OCI-LY1 (cell line): ENCODE results near the gene SMCO3.

ENCODE experiments used
- H2AFZ ChIP-seq: fragments of 200-600 bp; sonication (generic), shearing (Covaris generic); 2 replicates; pipeline ENCODE4 v1.6.0; 2014; ENCODE audit warnings: antibody characterized with exemption, mild to moderate bottlenecking, low read length
- H3F3A ChIP-seq: fragments of 200-600 bp; sonication (generic), shearing (Covaris generic); 2 replicates; pipeline ENCODE4 v1.6.0; 2014; ENCODE audit warnings: mild to moderate bottlenecking, antibody characterized with exemption, low read length, moderate library complexity; ENCODE audit not compliant: insufficient read depth
- H3K27ac ChIP-seq: fragments of 200-600 bp; sonication (generic); 2 replicates; pipeline ENCODE4 v1.5.1; 2014; ENCODE audit warnings: low read length, mixed run types, mild to moderate bottlenecking, low read depth; ENCODE audit not compliant: poor library complexity, severe bottlenecking
- H3K27me3 ChIP-seq: fragments of 200-600 bp; sonication (generic); 2 replicates; pipeline ENCODE4 v1.6.0; 2014; ENCODE audit warnings: antibody characterized with exemption, mild to moderate bottlenecking, low read length, moderate library complexity; ENCODE audit not compliant: insufficient read depth
- H3K36me3 ChIP-seq: fragments of 200-600 bp; sonication (generic); 2 replicates; pipeline ENCODE4 v1.6.1; 2014; ENCODE audit warnings: mild to moderate bottlenecking, antibody characterized with exemption, low read length, moderate library complexity, mixed read lengths; ENCODE audit not compliant: insufficient read depth
- H3K4me1 ChIP-seq: fragments of 200-600 bp; sonication (generic); 2 replicates; pipeline ENCODE4 v1.5.1; 2014; ENCODE audit warnings: mild to moderate bottlenecking, low read length, moderate library complexity; ENCODE audit not compliant: insufficient read depth, severe bottlenecking
- H3K4me2 ChIP-seq: fragments of 200-600 bp; sonication (generic), shearing (Covaris generic); 2 replicates; pipeline ENCODE4 v1.6.1; 2014; ENCODE audit warnings: low read length
- H3K4me3 ChIP-seq: fragments of 200-600 bp; sonication (generic); 2 replicates; pipeline ENCODE4 v1.5.1; 2014; ENCODE audit warnings: low read length, low read depth, mild to moderate bottlenecking, mixed read lengths; ENCODE audit not compliant: poor library complexity, severe bottlenecking
- H3K79me2 ChIP-seq: fragments of 200-600 bp; shearing (Covaris generic); 2 replicates; pipeline ENCODE4 v1.6.1; 2016; ENCODE audit warnings: mixed run types, low read length, mixed read lengths; ENCODE audit not compliant: insufficient read depth
- H3K9ac ChIP-seq: fragments of 200-600 bp; sonication (generic), shearing (Covaris generic); 2 replicates; pipeline ENCODE4 v1.6.1; 2014; ENCODE audit warnings: mild to moderate bottlenecking, low read length, mixed read lengths
- H3K9me2 ChIP-seq: fragments of 200-600 bp; sonication (generic), shearing (Covaris generic); 2 replicates; pipeline ENCODE4 v1.6.1; 2014; ENCODE audit warnings: low read depth, mild to moderate bottlenecking, low read length, mixed read lengths
- H3K9me3 ChIP-seq: fragments of 200-600 bp; shearing (Covaris generic); 2 replicates; pipeline ENCODE4 v1.6.1; 2014; ENCODE audit warnings: low read length, mixed read lengths
- H4K20me1 ChIP-seq: fragments of 200-600 bp; sonication (generic), shearing (Covaris generic); 2 replicates; pipeline ENCODE4 v1.6.0; 2016; ENCODE audit warnings: mild to moderate bottlenecking, low read length; ENCODE audit not compliant: insufficient read depth
- CTCF ChIP-seq: fragments of 200-600 bp; sonication (generic), shearing (Covaris generic); IDR thresholded peaks from 2 replicates; pipeline ENCODE4 v1.5.1; 2017; ENCODE audit warnings: mild to moderate bottlenecking, antibody characterized with exemption, low read length, moderate library complexity, mixed read lengths
- EZH2 ChIP-seq: fragments of 200-600 bp; sonication (generic), shearing (Covaris generic); IDR thresholded peaks from 2 replicates; pipeline ENCODE4 v1.8.0; 2017; ENCODE audit warnings: borderline replicate concordance, mixed run types, mild to moderate bottlenecking, antibody characterized with exemption, low read length, moderate library complexity, mixed read lengths

Gene SMCO3

DNA sequence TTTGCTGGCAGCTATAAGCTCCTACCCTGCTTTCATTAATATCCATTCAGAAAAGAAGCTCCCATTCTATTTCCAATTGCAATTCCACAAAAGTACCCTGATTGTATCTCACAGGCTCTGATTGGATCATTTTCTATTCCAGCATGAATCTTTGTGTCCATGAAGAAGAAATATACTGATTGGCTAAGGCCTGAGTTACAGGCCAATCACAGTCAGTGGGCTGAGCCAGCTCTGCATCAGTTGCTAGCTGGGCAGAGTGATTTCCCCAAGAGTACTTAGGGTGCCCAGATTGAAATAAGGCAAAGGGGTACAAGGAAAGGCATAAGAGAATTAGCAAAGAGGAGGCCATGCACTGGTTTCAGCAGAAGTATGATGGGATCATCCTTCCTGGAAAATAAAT is 14.9 kb upstream of the SMCO3 start:
- TF ChIP-seq CTCF, result no peak
- TF ChIP-seq EZH2, result no peak
- Histone ChIP-seq H3K4me2 (no peak overlapping the region), H3K36me3 (no peaks in the 10 kb centered on the region)

GRCh38 chr12:14827043-14827442 is 13.1 kb upstream of the SMCO3 start:
- no peak overlapping the region for H3K4me3 ChIP-seq
- no peak overlapping the region for H3K9ac ChIP-seq
- H3K79me2 ChIP-seq, result no peaks in the 10 kb centered on the region
- no peaks in the 10 kb centered on the region for H3F3A ChIP-seq
- H3K9me3 ChIP-seq, result no peaks in the 10 kb centered on the region
- H4K20me1 ChIP-seq, result no peaks in the 10 kb centered on the region
- no peaks in the 10 kb centered on the region for H3K4me1 ChIP-seq
- H3K4me2 ChIP-seq, result no peak overlapping the region
- TF ChIP-seq CTCF (no peak), EZH2 (no peak)
- no peak overlapping the region for H2AFZ ChIP-seq
- no peaks in the 10 kb centered on the region for H3K27me3 ChIP-seq
- no peaks in the 10 kb centered on the region for H3K36me3 ChIP-seq
- H3K27ac ChIP-seq, result no peak overlapping the region
- H3K9me2 ChIP-seq, result no peaks in the 10 kb centered on the region

More for the DNA sequence above, 14.9 kb upstream of the SMCO3 start:
- H3K9me2 ChIP-seq, result no peaks in the 10 kb centered on the region
- no peaks in the 10 kb centered on the region for H3K4me1 ChIP-seq
- H3K27ac ChIP-seq, result no peak overlapping the region
- no peak overlapping the region for H3K4me3 ChIP-seq
- no peak overlapping the region for H2AFZ ChIP-seq
- no peaks in the 10 kb centered on the region for H3K27me3 ChIP-seq
- H3K9ac ChIP-seq, result no peak overlapping the region
- H4K20me1 ChIP-seq, result no peaks in the 10 kb centered on the region
- H3K9me3 ChIP-seq, result no peaks in the 10 kb centered on the region
- no peaks in the 10 kb centered on the region for H3F3A ChIP-seq
- H3K79me2 ChIP-seq, result no peaks in the 10 kb centered on the region

DNA sequence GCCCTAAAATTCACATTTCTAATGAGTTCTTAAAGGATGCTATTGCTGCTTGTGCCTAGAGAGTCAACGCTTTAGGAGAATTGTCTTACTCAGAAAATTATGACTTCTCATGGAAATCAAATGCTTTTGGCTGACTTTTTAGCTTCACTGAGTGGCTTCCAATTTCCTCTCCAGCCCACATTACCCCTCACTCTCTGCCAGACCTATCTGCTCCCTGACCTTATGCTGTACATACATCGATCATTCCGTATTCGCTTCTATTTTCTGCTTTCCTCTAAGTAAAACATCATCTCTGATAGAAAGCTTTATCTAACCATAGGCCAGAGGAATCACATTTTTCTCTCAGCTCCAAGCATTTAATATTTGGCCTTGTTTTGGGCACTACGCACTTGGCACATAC is 12.5 kb upstream of the SMCO3 start:
- no peaks in the 10 kb centered on the region for H3K36me3 ChIP-seq
- no peaks in the 10 kb centered on the region for H3F3A ChIP-seq
- H3K4me1 ChIP-seq, result no peaks in the 10 kb centered on the region
- no peak overlapping the region for H3K9ac ChIP-seq
- no peak overlapping the region for H3K27ac ChIP-seq
- no peaks in the 10 kb centered on the region for H3K27me3 ChIP-seq
- H3K79me2 ChIP-seq, result no peaks in the 10 kb centered on the region
- H2AFZ ChIP-seq, result no peak overlapping the region
- no peaks in the 10 kb centered on the region for H3K9me2 ChIP-seq
- no peak for TF ChIP-seq EZH2
- TF ChIP-seq CTCF, result no peak
- H3K9me3 ChIP-seq, result no peaks in the 10 kb centered on the region
- H4K20me1 ChIP-seq, result no peaks in the 10 kb centered on the region
- H3K4me2 ChIP-seq, result no peak overlapping the region
- no peak overlapping the region for H3K4me3 ChIP-seq
